HG03469 (cell line): ENCODE results near the gene SOCS4.
"Not testable (repeated sequence)": the region's sequence is repeated elsewhere in the genome, so short reads cannot be mapped to it uniquely, and the experiment has no call there.

ENCODE experiments used
- ATAC-seq: cut with Tn5 transposase; IDR thresholded peaks from one replicate; pipeline ENCODE4 v1.9.1; 2021; ENCODE audit warnings: mild to moderate bottlenecking, moderate library complexity, moderate number of reproducible peaks; ENCODE audit not compliant: unreplicated experiment

The SOCS4 gene

GRCh38 chr14:55051423-55052268, 24.6 kb downstream of the SOCS4 start, which contains the start of gene MAPK1IP1L:
Gene MAPK1IP1L, plus strand, starts transcription at chr14:55051647. Its CDS starts 10,037 bp downstream, at chr14:55061684.
- peak; percentile 59 for ATAC-seq

GRCh38 chr14:55052269-55052930, 25.4 kb downstream of the SOCS4 start:
- no peak for ATAC-seq

GRCh38 chr14:55053018-55053417, 26.0 kb downstream of the SOCS4 start:
- no peak for ATAC-seq

- ATAC-seq = no peak
Observed at GRCh38 chr14:55053500-55053899, 26.5 kb downstream of the SOCS4 start.

GRCh38 chr14:55054098-55054497, 27.1 kb downstream of the SOCS4 start:
- no peak for ATAC-seq

GRCh38 chr14:55057919-55058318, 30.9 kb downstream of the SOCS4 start:
- no peak for ATAC-seq

- ATAC-seq = no peak
Observed at GRCh38 chr14:55059333-55059732, 32.3 kb downstream of the SOCS4 start.

GRCh38 chr14:55062517-55063351, 35.7 kb downstream of the SOCS4 start:
- ATAC-seq = no peak

- ATAC-seq = not testable (repeated sequence)
Observed at GRCh38 chr14:55064896-55065295, 37.9 kb downstream of the SOCS4 start.

GRCh38 chr14:55065411-55065810, 38.4 kb downstream of the SOCS4 start:
- no peak for ATAC-seq

- no peak for ATAC-seq
Observed at GRCh38 chr14:55066223-55066622, 39.2 kb downstream of the SOCS4 start.

- no peak for ATAC-seq
Observed at GRCh38 chr14:55070981-55071411, 44.0 kb downstream of the SOCS4 start.

GRCh38 chr14:55071870-55072640, 45.0 kb downstream of the SOCS4 start:
- ATAC-seq = peak; percentile 35

GRCh38 chr14:55073856-55074255, 46.8 kb downstream of the SOCS4 start:
- ATAC-seq = no peak

GRCh38 chr14:55074662-55075061, 47.6 kb downstream of the SOCS4 start:
- ATAC-seq = peak; percentile 29

- ATAC-seq = no peak
Observed at GRCh38 chr14:55075628-55076175, 48.7 kb downstream of the SOCS4 start.

GRCh38 chr14:55077170-55078151, 50.4 kb downstream of the SOCS4 start:
- ATAC-seq = no peak

GRCh38 chr14:55079961-55080360, 52.9 kb downstream of the SOCS4 start:
- ATAC-seq = not testable (repeated sequence)
